Gastrocnemius medialis (tissue), 4 donors: Measurements from ENCODE around the gene RAD51B.

Experiments
- POLR2A ChIP-seq, 2 donors: fragments of 450-650 bp; IDR thresholded peaks; one replicate each; pipeline ENCODE4 v1.6.1; 2017; ENCODE audit warnings: antibody characterized with exemption in 2 of 2, mild to moderate bottlenecking in 2 of 2, moderate library complexity in 2 of 2
- TF ChIP-seq, protein P1 (sequence below), 5 experiments: fragments of 450-650 bp in 3 of 5; fragments of 200-600 bp in 2 of 5; sonication (generic) in 2 of 5; IDR thresholded peaks in 4 of 5; conservative IDR thresholded peaks in 1 of 5; 1 replicate in 4 of 5; 2 replicates in 1 of 5; pipeline ENCODE4 v1.5.1; 2016 to 2019; ENCODE audit warnings: antibody characterized with exemption in 5 of 5, mild to moderate bottlenecking in 3 of 5, moderate library complexity in 3 of 5

DNA sequence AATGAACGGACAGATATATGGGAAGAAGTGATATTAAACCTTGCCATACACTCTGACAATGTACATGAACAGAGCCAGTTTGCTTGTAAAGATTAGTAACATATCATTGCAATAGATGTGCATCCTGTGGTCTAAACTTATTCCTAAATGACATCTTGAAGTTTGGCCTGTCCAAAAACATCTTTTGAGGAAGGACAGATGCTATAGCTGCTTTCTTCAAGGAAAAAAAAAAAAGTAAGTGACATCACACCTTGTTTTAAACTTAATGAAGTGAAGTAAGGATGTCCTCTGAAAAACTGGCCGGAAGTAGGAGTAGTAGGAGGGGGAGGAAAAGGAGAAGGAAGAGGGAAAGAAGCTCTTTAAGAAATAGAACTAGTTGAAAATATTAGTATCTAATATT, 132.8 kb downstream of the RAD51B start:
- TF ChIP-seq, protein P1, sequence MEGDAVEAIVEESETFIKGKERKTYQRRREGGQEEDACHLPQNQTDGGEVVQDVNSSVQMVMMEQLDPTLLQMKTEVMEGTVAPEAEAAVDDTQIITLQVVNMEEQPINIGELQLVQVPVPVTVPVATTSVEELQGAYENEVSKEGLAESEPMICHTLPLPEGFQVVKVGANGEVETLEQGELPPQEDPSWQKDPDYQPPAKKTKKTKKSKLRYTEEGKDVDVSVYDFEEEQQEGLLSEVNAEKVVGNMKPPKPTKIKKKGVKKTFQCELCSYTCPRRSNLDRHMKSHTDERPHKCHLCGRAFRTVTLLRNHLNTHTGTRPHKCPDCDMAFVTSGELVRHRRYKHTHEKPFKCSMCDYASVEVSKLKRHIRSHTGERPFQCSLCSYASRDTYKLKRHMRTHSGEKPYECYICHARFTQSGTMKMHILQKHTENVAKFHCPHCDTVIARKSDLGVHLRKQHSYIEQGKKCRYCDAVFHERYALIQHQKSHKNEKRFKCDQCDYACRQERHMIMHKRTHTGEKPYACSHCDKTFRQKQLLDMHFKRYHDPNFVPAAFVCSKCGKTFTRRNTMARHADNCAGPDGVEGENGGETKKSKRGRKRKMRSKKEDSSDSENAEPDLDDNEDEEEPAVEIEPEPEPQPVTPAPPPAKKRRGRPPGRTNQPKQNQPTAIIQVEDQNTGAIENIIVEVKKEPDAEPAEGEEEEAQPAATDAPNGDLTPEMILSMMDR (IDR thresholded peaks at IDR 0.05 in 4 of 5, conservative IDR thresholded peaks at IDR 0.05 in 1 of 5), result no peak
- no peak for TF ChIP-seq POLR2A (IDR thresholded peaks at IDR 0.05)
